Measurements from ENCODE around the gene SHISA6. TPM values are rescaled to one million over a fixed set of nuclear protein-coding genes. Genes with fewer than 3 reads are reported as not detected.

SHISA6 gene
- polyA plus RNA-seq, 1 donor (not counting 4 experiments of a cell fraction or from before 2014, with no cell fraction given): 2.2 TPM

DNA sequence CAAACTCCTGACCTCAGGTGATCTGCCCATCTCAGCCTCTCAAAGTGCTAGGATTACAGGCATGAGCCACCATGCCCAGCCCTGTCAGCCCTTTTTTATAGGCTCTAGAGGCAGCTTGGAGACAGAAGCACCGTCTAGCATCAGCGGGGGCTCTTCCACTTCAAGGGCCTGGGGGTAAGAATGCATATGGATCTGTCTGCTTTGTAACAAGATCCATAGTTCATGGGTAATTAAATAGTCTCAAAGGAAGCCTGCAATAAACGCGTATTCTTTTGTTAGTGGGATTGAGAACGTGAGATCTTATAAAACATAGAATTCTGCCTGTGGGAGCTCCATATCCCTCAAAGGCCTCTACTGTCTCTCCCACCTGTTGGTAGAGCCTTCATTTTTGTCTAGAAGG, 142.1 kb downstream of the SHISA6 start:
- Histone ChIP-seq H3K27me3 (ENCODE audit: control insufficient read depth, extremely low read depth, insufficient read depth, low read length) (no peaks in the 10 kb centered on the region), H3K4me2 (ENCODE audit: control insufficient read depth, extremely low read depth, insufficient read depth, low read depth, low read length) (no peak overlapping the region), H3K36me3 (ENCODE audit: control insufficient read depth in 2 of 2, extremely low read depth in 1 of 2, insufficient read depth in 2 of 2, low read length in 2 of 2) (no peaks in the 10 kb centered on the region), H3K4me1 (ENCODE audit: control insufficient read depth, extremely low read depth, insufficient read depth, low read length) (no peaks in the 10 kb centered on the region), H3K27ac (ENCODE audit: control insufficient read depth, insufficient read depth, low read length) (no peak overlapping the region), H3K4me3 (ENCODE audit: control insufficient read depth in 2 of 3, extremely low read depth in 1 of 3, insufficient read depth in 2 of 3, low read depth in 1 of 3, low read length in 3 of 3) (no peak overlapping the region), H3K9ac (ENCODE audit: control insufficient read depth, extremely low read depth, insufficient read depth, low read length) (no peak overlapping the region), H3K9me1 (ENCODE audit: control insufficient read depth, extremely low read depth, insufficient read depth, low read length) (no peaks in the 10 kb centered on the region), H3K79me2 (ENCODE audit: control insufficient read depth, insufficient read depth, low read length) (no peaks in the 10 kb centered on the region), H3K9me3 (ENCODE audit: control insufficient read depth, low read depth, low read length) (no peaks in the 10 kb centered on the region), H2AFZ (ENCODE audit: control insufficient read depth, low read length) (no peak overlapping the region), H4K20me1 (ENCODE audit: control insufficient read depth, extremely low read depth, insufficient read depth, low read length) (no peaks in the 10 kb centered on the region)
- DNase-seq (ENCODE audit: low read depth, low spot score) (no peak), FAIRE-seq (no peak)
- no peak for TF ChIP-seq CTCF (optimal IDR thresholded peaks at IDR 0.05 in 1 of 3, IDR thresholded peaks at IDR 0.05 in 1 of 3, conservative IDR thresholded peaks at IDR 0.05 in 1 of 3; ENCODE audit: extremely low read depth in 1 of 3, insufficient read depth in 2 of 3, low read length in 3 of 3)
- no peak for TF ChIP-seq EZH2 (IDR thresholded peaks at IDR 0.05; ENCODE audit: low read length)
- dilution Hi-C loops (cut with MboI; ENCODE audit: extremely low pct_ligation_motif_present, low sequenced_read_pairs): no loop called here

GRCh38 chr17:11384131-11384530, 143.1 kb downstream of the SHISA6 start:
- Histone ChIP-seq H3K4me3 (ENCODE audit: control insufficient read depth in 2 of 3, extremely low read depth in 1 of 3, insufficient read depth in 2 of 3, low read depth in 1 of 3, low read length in 3 of 3) (no peak overlapping the region), H3K79me2 (ENCODE audit: control insufficient read depth, insufficient read depth, low read length) (no peaks in the 10 kb centered on the region), H3K9me1 (ENCODE audit: control insufficient read depth, extremely low read depth, insufficient read depth, low read length) (no peaks in the 10 kb centered on the region), H3K36me3 (ENCODE audit: control insufficient read depth in 2 of 2, extremely low read depth in 1 of 2, insufficient read depth in 2 of 2, low read length in 2 of 2) (no peaks in the 10 kb centered on the region), H3K27ac (ENCODE audit: control insufficient read depth, insufficient read depth, low read length) (no peak overlapping the region), H3K4me1 (ENCODE audit: control insufficient read depth, extremely low read depth, insufficient read depth, low read length) (no peaks in the 10 kb centered on the region), H3K9ac (ENCODE audit: control insufficient read depth, extremely low read depth, insufficient read depth, low read length) (no peak overlapping the region), H3K9me3 (ENCODE audit: control insufficient read depth, low read depth, low read length) (no peaks in the 10 kb centered on the region), H4K20me1 (ENCODE audit: control insufficient read depth, extremely low read depth, insufficient read depth, low read length) (no peaks in the 10 kb centered on the region), H2AFZ (ENCODE audit: control insufficient read depth, low read length) (no peak overlapping the region), H3K27me3 (ENCODE audit: control insufficient read depth, extremely low read depth, insufficient read depth, low read length) (no peaks in the 10 kb centered on the region), H3K4me2 (ENCODE audit: control insufficient read depth, extremely low read depth, insufficient read depth, low read depth, low read length) (no peak overlapping the region)
- dilution Hi-C loops (cut with MboI; ENCODE audit: extremely low pct_ligation_motif_present, low sequenced_read_pairs): no loop called here
- no peak for DNase-seq (ENCODE audit: low read depth, low spot score)
- TF ChIP-seq CTCF (optimal IDR thresholded peaks at IDR 0.05 in 1 of 3, IDR thresholded peaks at IDR 0.05 in 1 of 3, conservative IDR thresholded peaks at IDR 0.05 in 1 of 3; ENCODE audit: extremely low read depth in 1 of 3, insufficient read depth in 2 of 3, low read length in 3 of 3) (no peak), EZH2 (IDR thresholded peaks at IDR 0.05; ENCODE audit: low read length) (no peak)
- FAIRE-seq: no peak
